Activated T-helper 1 cell treated with Interleukin-2 at 50 U/mL for 16 hours (primary cell): ENCODE data around the gene ACR.

Source experiments
- DNase-seq: peaks from one replicate; pipeline ENCODE4 v3.0.0-alpha.2; 2020; ENCODE audit warnings: low read depth

ACR gene

DNA sequence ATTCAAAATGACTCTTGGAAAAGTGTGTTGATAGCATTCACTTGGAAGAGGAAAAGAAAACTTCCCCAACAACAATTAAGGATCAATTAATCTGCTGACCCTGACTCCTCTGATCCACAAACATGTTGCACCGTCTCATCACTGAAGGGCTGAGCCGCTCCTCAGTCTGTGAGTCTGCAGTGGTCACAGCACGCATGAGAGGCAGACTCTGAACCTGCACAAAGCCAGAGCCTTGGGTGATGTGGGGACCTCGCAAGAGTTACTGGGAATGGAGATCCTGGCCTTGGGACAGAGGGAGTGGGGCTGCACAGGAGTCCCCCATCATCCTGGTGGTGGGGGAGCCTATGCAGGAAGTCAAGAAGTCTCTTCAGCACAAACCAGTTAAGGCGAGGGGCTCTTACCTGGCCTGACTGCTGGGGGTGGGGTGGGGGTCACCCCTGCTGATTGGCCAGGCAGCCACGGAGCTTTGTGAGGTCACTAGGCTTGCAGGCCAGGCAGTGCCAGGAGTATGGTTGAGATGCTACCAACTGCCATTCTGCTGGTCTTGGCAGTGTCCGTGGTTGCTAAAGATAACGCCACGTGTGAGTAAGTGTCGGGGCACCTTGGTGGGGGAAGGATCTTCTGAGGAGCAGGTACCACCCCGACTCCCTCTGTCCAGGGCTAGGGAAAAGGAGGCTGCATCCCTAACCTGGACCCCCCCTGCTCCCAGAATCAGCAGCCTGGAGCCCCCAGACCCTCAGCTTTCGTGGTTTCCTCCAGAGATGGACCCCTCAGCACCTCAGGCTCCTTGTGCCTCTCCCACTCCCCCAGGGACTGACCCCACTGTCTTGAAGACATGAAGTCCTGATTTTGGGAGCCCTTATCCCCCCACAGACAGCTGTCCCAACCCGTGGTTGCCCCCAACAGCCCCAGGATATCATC lies at the start of gene ACR:
TSS of gene ACR (plus strand) at position 477 of the 921 bp plus-strand sequence. CDS start at position 509, 32 bp downstream.
- no peak for DNase-seq

DNA sequence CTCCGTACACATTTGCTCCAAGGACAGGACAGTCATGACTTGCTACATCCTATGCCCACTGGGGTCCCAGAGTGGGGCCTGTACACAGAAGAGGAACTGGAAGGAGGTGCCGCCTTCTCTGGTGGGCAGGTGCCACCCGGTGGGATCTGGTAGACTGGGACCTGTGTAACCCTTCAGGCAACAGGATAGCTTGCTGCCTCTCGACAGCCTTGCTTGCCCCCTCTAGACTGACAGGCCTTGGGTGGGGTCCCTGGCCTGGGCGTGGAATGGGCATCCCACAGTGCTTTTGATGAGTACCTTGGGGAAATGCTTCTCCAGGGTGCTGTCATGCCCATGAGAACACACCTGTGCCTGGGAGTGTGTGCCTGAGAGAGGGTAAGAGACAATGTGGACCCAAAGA lies 49.6 kb upstream of the ACR start:
- DNase-seq = no peak

DNA sequence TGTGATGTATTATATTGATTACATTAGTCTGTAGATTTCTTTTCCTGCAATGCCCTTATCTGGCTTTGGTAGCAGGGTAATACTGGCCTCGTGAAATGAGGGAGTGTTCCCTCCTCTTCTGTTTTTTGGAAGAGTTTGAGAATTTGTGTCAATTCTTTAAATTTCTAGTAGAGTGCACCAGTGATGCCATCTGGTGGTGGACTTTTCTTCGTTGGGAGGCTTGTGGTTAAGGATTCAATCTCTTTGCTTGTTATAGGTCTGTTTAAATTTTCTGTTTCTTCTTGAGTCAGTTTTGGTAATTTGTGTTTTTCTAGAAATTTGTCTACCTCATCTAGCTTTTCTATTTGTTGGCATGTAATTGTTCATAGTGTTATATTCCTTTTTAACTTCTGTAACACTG lies 46.5 kb upstream of the ACR start:
- no peak for DNase-seq

DNA sequence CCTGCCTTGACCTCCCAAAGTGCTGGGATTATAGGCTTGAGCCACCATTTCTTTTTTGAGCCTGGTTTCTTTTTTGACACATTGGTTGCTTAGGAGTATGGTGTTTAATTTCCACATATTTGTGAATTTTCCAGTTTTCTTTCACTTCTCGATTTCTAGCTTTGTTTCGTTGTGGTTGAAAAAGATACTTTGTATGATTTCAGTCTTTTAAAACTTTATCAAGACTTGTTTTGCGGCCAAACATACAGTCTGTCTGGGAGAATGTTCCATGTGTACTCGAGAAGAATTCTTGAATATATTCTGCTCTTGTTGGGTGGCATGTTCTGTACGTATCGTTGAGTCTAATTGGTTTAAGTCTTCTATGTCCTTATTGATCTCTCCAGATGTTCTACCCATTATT lies 44.5 kb upstream of the ACR start:
- no peak for DNase-seq

DNA sequence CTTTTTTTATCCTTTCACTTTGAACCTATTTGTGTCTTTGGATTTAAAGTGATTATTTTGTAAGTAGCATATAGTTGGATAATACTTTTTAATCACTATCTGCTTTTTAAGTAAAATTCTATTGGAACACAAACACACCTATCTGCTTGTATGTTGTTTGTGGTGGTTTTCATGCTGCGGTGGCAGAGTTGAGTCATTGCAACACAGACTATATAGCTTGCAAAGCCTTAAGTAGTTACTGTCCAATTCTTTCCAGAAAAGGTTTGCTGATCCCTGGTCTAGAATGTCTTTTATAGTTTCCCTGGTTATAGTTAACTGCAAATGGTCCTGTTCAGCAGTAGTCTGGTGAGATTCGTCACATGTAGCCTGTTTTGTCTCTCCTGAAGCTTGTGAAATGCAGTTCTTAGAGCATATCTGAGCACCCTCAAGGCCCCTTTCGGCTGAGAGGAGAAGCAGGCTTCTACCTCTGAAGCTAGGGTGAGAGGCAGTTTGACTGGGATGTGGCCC lies 43.9 kb upstream of the ACR start:
- no peak for DNase-seq

DNA sequence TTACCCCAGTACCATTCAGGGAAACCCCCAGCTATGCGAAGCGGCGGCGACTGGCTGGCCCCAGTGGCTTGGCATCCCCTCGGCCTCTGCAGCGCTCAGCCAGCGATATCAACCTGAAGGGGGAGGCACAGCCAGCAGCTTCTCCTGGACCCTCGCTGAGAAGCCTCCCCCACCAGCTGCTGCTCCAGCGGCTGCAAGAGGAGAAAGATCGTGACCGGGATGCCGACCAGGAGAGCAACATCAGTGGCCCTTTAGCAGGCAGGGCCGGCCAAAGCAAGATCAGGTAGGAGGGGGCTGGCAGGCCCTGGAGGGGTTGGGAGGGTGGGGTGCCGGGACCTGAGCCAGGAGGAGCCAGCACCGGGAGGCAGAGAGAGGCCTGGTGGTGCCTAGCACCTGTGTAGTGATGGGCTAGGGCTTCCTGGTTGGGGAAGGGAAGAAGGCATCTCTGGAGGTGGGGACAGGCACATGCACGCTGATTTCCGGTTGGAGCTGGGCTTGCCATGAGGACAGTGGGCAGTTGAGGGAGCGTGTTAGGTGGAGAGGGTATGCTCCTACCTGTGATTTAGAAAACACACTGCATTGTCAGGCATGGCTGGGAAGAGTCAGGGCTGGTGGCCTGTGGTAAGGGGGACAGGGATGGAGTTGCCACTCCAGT lies 43.1 kb upstream of the ACR start:
- DNase-seq = no peak

DNA sequence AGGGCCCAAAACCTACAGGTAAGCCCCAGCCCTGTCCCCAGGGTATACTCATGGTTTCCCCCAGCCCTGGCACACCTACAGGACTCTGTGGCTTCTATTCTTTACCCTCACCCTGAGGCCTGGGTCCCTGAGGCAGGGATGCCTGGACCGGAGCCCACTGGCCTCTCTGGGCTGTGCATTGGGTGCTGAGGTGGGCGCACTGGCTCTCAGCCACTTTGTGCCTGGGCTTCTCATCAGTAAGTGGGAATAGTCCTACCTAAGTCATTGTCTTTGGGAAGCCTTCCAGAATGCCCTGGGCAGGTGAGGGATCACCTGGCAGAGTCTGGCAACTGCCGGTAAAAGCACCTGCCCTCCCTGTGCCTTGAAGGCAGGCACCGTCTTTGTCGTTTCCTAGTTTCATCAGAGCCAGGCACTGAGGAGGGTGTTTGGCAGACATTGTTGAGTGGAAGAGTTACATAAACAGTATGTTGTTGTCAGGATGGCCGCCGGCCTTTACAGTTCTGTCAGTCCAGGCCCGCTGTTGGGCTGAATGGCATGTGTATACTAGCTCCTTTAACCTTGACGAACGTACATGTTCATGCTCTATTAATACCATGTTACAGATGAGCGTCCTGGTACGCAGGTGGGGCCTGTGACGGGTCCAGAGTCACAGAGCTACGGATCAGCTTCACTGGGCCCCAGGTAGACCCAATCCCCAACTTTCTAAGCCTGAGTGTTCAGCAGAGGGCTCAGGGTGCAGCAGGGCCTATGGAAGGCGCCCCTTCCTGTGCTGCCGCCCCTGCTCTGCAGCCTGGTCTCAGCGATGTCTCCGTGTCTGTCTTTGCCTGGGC lies 42.4 kb upstream of the ACR start:
- no peak for DNase-seq

DNA sequence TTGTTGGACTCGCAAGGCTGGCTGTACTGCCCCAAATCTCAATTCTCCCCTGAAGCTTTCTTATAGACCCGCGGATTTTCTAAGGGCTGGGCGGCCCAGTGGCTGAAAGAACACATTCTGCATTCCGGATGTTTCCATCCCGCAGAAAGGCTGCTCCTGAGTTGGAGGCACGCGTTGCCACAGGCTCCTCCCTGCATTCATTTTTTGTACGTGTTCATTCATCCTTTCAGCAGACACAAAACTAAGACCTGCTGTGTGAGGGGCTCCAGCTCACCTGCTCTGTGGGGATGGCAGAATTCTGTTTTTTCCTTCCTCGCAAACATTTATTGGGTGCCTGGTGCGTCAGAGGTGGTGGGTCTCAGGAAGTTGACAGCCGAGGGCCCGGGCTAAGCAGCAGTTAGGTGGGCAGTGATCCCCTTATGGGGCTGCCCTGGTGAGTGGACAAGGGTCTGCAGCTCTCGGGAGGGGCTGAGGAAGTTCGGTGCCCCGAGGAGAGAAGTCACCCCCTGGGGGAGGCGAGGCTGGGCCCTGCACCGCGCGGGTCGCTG lies 41.7 kb upstream of the ACR start:
- DNase-seq = no peak

DNA sequence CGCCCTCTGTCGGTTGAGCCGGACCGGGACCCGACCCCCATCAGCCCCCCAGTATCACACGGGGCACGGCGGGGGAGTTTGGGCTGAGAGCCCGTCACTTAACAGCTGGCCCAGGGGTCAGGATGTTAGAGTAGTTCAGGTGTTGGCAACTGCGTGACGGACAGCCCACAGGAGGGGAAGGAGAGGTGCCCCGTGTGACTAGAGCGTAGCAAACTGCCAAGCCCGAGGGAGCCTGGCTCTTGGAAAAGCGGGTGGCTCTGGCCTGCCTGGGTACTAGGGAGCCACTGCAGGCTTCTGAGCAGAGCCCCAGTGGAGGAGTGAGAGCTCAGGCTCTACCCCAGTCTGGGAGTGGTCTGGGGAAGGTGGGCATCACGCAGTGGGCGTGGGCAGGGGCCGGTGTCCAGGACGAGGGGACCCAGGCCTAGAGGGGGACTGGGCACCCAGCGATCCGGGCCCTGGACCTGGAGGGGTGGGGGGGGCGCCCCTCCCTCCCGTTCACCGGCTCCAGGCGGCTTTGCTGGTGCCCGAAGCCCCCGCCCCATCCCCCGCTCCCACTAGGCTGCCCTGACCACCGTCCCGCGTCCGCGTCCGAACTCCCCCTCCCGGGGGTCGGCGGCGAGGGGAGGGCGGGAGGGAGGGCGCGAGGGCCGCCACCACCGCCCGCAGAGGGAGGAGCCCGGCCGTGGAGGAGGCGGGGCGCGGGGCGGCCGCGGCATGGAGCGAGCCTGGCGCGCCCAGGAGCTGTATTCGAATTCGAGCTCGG lies 41.0 kb upstream of the ACR start:
- DNase-seq = no peak

DNA sequence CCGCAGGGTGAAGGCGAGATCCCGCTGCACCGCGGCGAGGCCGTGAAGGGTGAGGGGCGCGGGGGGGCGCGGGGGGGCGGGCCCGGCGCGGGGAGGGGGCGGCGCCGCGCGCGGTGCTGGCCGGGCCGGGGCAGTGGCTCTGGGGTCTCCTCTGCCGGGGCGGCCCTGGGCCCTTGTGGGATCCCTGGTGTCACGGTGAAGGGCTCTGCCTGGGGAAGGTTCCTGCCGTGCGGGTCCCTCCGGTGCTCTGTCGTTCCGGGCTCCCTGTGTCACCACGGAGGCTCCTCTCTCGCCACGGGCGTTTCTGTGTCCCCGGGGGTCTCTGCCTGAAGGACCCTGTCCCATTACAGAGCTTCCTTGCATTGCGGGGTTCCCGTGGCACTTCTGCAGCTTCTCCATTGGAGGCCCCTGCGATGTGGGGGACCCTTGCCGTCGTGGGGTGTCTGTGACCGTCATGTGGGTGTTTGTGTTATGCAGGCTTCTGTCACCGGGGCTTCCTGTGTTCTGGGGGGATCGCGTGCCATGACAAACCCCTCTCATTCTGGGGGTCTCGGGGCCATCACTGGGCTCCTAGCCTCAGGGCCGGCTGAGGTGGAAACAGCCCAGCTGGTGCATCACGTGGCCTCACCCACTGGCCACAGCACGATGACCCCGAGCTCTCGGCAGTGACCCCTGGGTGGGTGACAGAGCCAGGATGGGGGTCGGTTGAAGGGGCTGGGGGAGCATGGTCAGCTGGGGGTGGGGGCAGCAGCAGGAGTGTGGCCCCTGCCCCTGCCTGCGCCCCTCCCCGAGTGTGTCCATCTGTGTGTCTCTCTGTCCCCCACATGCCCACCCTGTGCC lies 40.1 kb upstream of the ACR start:
- DNase-seq = no peak

DNA sequence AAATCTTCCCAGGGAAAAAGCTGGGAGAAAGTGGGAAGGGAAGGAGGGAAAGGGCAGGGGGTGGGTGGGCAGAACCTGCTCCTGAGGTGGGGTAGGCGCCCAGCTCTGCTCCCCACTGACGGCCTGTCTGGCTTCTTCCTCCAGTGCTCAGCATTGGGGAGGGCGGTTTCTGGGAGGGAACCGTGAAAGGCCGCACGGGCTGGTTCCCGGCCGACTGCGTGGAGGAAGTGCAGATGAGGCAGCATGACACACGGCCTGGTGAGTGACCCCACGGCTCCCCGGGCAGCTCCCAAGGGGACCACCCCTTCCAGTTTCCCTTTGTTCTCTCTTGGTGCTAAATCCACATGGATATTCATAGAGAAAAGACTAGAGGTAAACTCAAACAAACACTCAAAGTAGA lies 39.5 kb upstream of the ACR start:
- no peak for DNase-seq

DNA sequence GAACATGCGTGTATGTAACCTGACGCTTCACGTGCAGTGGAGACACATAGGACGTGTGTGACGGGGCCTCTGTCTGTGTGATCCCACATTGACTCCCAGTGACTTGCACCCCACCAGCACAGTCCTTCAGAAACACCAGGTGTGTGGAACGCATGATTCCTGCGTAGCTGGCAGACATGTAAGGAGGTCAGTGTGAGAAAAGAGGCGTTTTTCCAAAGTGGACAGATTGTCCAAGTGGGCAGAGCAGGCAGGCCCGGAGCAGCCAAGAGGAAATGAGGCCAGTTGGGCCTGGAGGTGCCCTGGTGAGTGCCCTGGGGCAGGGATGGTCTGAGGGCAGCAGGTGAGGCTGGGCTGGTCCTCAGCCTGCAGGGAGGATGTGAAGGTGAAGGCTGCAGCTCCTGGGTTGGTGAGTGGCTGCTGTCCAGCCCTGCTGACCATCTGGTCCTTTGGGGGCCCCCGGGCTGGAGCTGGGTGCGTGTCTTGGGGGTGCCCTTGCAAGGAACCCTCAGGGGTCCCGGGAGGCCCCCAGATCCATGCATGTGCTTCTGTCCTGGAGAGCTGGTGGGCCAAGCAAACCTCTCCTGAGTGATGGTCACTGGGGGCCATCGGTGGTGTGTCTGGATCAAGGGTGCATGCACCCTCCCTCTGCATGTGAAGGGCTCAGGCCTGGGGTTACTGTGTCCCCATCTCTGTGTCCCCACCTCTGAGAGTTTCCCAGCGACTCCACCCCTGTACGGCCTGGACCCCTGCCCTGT lies 38.8 kb upstream of the ACR start:
- DNase-seq = no peak

DNA sequence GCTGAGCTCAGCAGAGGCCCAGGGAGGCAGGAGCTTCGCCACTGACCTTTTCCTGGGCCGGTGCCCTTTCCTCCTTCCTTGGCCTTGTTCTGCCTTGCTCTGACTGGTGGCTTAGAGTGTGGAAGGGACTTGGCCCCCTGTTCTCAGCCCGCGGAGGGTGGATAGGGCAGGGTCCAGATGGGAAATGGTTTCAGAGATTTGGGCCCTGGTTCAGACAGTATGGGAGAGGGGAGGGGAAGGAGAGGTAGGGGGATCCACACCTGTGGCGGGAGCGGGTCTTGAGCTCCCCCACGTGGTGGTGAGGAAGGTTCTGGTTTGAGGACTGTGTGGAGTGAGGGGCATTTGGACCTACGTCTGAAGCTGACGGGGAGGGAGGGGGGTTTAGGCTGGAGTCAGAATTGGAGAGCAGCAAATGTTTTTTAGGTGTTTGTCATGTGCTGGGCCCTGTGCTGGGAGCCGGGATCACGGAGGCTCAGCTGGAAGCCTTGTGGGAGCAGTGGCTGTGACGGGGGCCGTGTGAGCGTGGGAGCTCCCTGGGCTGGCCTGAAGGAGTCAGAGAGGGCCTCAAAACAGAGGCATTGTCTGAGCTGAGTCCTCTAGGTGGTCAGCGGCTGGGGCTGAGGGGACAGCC lies 38.1 kb upstream of the ACR start:
- DNase-seq = no peak

DNA sequence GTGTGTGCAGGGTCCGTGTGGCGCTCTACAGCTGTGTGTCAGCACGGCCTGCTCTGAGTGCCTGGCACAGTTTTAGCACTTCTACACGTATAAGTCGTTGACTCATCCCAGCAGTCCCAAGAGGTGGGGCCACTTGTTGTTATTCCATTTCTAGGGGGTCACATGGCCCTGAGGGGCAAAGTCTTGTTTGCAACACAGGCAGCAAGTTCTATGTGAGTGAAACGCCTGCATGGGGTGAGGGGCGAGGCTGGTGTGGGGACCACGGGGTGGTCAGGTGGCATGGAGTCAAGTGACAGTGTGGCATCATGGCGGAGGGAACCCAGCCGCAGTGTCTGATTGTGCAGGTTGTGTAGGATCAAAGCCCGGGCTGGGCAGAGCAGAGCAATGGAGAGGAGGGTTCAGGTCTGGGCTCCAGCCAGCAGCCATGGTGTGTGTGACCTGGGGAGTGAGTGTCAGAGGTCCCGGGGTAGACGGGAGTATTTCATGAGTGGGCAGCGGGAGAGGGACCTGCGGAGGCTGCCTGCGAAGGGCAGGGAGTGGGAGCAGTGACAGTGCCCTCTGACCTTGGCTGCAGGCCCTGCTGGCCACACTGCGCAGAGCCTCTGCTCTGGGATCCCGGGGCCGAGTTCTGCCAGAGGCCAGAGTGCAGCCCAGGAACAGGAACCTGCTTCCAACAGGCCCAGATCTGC lies 37.5 kb upstream of the ACR start:
- DNase-seq = no peak

DNA sequence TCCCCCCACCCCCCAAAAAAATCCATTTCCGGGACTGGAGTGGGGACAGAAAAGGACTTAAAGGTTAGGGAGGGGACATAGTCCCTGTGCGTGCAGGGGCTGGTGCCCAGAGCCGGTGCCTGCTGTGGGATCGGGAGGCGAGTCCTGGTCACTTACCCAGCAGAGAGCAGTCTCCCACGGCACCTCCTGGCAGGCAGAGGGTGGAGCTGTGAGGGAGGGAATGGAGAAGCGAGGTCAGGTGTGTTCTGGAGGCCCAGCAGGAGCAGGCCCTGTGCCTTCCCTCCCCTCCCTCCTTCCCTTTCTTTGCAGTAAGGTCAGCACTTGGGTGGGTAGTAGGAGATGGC lies 37.0 kb upstream of the ACR start:
- no peak for DNase-seq

DNA sequence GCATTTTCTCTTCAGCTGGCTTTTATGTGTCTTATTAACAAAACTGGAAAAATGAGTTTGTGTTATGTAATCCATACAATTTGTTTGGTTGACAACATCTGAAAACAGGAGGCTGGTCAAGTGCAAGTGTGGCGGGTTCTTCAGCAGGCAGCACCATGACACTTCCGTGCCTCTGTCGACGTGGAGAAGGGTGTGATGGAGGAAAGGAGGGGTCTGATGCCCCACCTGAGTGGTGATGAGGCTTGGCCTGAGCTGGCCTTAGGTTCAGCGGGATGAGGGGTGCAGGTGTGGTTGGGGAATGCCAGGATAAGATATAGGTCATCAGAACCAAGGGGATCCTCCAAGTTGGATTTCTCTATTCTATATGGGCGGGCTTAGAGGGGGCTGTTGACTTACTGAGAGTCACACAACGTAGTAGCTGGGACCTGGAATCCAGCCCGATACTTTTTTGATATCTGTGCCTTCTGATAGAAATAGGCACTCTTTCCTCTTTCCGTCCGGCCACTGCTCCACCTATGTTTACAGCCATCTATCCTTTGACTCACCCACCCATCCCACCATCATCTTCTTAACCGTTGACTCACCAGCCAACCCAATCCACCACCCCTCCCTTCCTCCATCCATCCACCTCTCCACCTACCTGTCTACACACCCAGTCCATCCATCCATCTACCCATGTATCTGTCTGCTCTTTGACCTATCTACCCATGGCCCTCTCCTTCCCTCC lies 36.4 kb upstream of the ACR start:
- DNase-seq = no peak

DNA sequence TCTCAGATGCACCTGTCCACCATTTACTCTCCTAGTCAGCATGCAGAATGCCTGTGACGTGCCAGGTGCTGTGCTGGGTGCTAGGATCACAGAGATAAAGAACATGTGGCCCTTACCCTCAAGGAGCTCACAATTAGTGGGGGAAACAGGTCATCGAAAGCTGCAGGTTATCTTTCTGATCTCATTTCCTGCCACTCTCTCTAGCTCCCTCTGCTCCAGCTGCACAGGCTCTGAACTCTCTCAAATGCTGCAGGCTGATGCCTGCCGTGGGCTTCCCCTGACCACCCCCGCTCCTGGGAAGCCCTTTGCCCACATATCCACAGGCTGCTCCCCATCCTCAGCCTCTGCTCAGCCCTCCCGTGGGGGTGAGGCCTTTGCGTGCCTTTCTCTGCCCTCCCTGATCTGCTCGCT lies 35.7 kb upstream of the ACR start:
- no peak for DNase-seq
